ENCODE measurements around the gene FREM2. TPM values are rescaled to one million over a fixed set of nuclear protein-coding genes. Genes with fewer than 3 reads are reported as not detected.

FREM2 gene
- total RNA-seq, 1 donor from 2014 or later, result 13.9 TPM

GRCh38 chr13:38830442-38831045 lies 143.7 kb downstream of the FREM2 start:
- ATAC-seq (no peak), DNase-seq (no peak)
- no peaks in the 10 kb centered on the region for H3K27me3 ChIP-seq
- no peaks in the 10 kb centered on the region for H3K4me1 ChIP-seq
- intact Hi-C loops (cut with DNase I), result no loop called here
- no peak for TF ChIP-seq CTCF (IDR thresholded peaks at IDR 0.05)
- no peaks in the 10 kb centered on the region for H3K36me3 ChIP-seq
- no peak overlapping the region for H3K27ac ChIP-seq
- H3K9me3 ChIP-seq, result no peaks in the 10 kb centered on the region
- no peak overlapping the region for H3K4me3 ChIP-seq

GRCh38 chr13:38844581-38844980 lies 157.7 kb downstream of the FREM2 start:
- H3K36me3 ChIP-seq, result no peaks in the 10 kb centered on the region
- no peak overlapping the region for H3K27ac ChIP-seq
- H3K27me3 ChIP-seq, result no peaks in the 10 kb centered on the region
- intact Hi-C loops (cut with DNase I), result no loop called here
- H3K4me1 ChIP-seq, result no peaks in the 10 kb centered on the region
- DNase-seq (no peak), ATAC-seq (no peak)
- TF ChIP-seq CTCF (IDR thresholded peaks at IDR 0.05), result no peak
- H3K9me3 ChIP-seq, result no peaks in the 10 kb centered on the region
- no peak overlapping the region for H3K4me3 ChIP-seq

- no peak for TF ChIP-seq CTCF (IDR thresholded peaks at IDR 0.05)
- H3K27ac ChIP-seq, result no peak overlapping the region
- no peaks in the 10 kb centered on the region for H3K27me3 ChIP-seq
- ATAC-seq (no peak), DNase-seq (no peak)
- H3K9me3 ChIP-seq, result no peaks in the 10 kb centered on the region
- no peaks in the 10 kb centered on the region for H3K4me1 ChIP-seq
- H3K4me3 ChIP-seq, result no peak overlapping the region
- intact Hi-C loops (cut with DNase I), result no loop called here
- H3K36me3 ChIP-seq, result no peaks in the 10 kb centered on the region
These were observed 161.5 kb downstream of the FREM2 start for GRCh38 chr13:38848360-38848759.

GRCh38 chr13:38849315-38849714 lies 162.4 kb downstream of the FREM2 start:
- no peaks in the 10 kb centered on the region for H3K27me3 ChIP-seq
- H3K36me3 ChIP-seq, result no peaks in the 10 kb centered on the region
- ATAC-seq, result no peak
- H3K9me3 ChIP-seq, result no peaks in the 10 kb centered on the region
- no peak for DNase-seq
- no peak overlapping the region for H3K27ac ChIP-seq
- no peak overlapping the region for H3K4me3 ChIP-seq
- intact Hi-C loops (cut with DNase I), result no loop called here
- TF ChIP-seq CTCF (IDR thresholded peaks at IDR 0.05), result no peak
- H3K4me1 ChIP-seq, result no peaks in the 10 kb centered on the region

GRCh38 chr13:38850868-38851626 lies 164.2 kb downstream of the FREM2 start:
- ATAC-seq, result no peak
- H3K36me3 ChIP-seq, result no peaks in the 10 kb centered on the region
- intact Hi-C loops (cut with DNase I), result no loop called here
- no peak for DNase-seq
- TF ChIP-seq CTCF (IDR thresholded peaks at IDR 0.05), result no peak
- no peaks in the 10 kb centered on the region for H3K4me1 ChIP-seq
- no peaks in the 10 kb centered on the region for H3K9me3 ChIP-seq
- H3K27ac ChIP-seq, result no peak overlapping the region
- H3K4me3 ChIP-seq, result no peak overlapping the region
- no peaks in the 10 kb centered on the region for H3K27me3 ChIP-seq

All from upper lobe of right lung (tissue), 1 donor.